ENCODE results near the gene APC2. TPM values are rescaled to one million over a fixed set of nuclear protein-coding genes. Genes with fewer than 3 reads are reported as not detected.
"Not testable (repeated sequence)": the region's sequence is repeated elsewhere in the genome, so short reads cannot be mapped to it uniquely, and the experiment has no call there.

Gene APC2
- total RNA-seq, 1 donor from 2014 or later = 1.3 TPM

- no peak overlapping the region for H3K4me3 Mint-ChIP-seq
- Histone ChIP-seq H3K27me3 (peaks cover 92% of the 10 kb centered on the region), H4K20me1 (ENCODE audit: low read depth) (peaks cover 8% of the 10 kb centered on the region), H3K4me2 (no peak overlapping the region), H3K9ac (no peak overlapping the region), H3K36me3 (no peaks in the 10 kb centered on the region), H3K27ac (no peak overlapping the region), H3F3A (ENCODE audit: low read depth) (peaks cover 17% of the 10 kb centered on the region), H2AFZ (replicated peaks) (no peak overlapping the region), H3K79me2 (ENCODE audit: low read depth) (no peaks in the 10 kb centered on the region), H3K4me1 (no peaks in the 10 kb centered on the region), H3K4me3 (no peak overlapping the region), H3K9me3 (ENCODE audit: low read depth) (no peaks in the 10 kb centered on the region)
- H3K27ac Mint-ChIP-seq = no peak overlapping the region
- no peak for TF ChIP-seq CTCF (IDR thresholded peaks at IDR 0.05)
- peaks cover 3% of the 10 kb centered on the region for H3K4me1 Mint-ChIP-seq
- DNase-seq (ENCODE audit: low spot score) = no peak
- no peaks in the 10 kb centered on the region for H3K36me3 Mint-ChIP-seq
- H3K27me3 Mint-ChIP-seq (ENCODE audit: insufficient read depth, low read depth) = peaks cover 28% of the 10 kb centered on the region
- no peaks in the 10 kb centered on the region for H3K9me3 Mint-ChIP-seq
Measured at GRCh38 chr19:1518471-1518870, 68.5 kb downstream of the APC2 start.

GRCh38 chr19:1519802-1520201, 69.9 kb downstream of the APC2 start:
- peaks cover 11% of the 10 kb centered on the region for H4K20me1 ChIP-seq (ENCODE audit: low read depth)
- not testable (repeated sequence) for H3K9me3 ChIP-seq (ENCODE audit: low read depth)

GRCh38 chr19:1520203-1520780, 70.4 kb downstream of the APC2 start:
- peaks cover 31% of the 10 kb centered on the region for H3K27me3 Mint-ChIP-seq (ENCODE audit: insufficient read depth, low read depth)

More at GRCh38 chr19:1519802-1520201, 69.9 kb downstream of the APC2 start:
- H3K27me3 ChIP-seq = peaks cover 92% of the 10 kb centered on the region
- H3K27ac Mint-ChIP-seq; H2AFZ ChIP-seq (replicated peaks); DNase-seq (ENCODE audit: low spot score); H3K36me3 ChIP-seq; H3K79me2 ChIP-seq (ENCODE audit: low read depth); H3K9ac ChIP-seq; H3K4me3 ChIP-seq; H3K4me3 Mint-ChIP-seq; H3K27ac ChIP-seq; H3K4me1 Mint-ChIP-seq; H3K36me3 Mint-ChIP-seq; H3K9me3 Mint-ChIP-seq; H3K4me2 ChIP-seq; H3K4me1 ChIP-seq: not testable (repeated sequence)
- peaks cover 21% of the 10 kb centered on the region for H3F3A ChIP-seq (ENCODE audit: low read depth)
- H3K27me3 Mint-ChIP-seq (ENCODE audit: insufficient read depth, low read depth) = peaks cover 27% of the 10 kb centered on the region

GRCh38 chr19:1521636-1522035, 71.7 kb downstream of the APC2 start:
- H3K4me3 ChIP-seq = no peak overlapping the region
- H3K4me1 Mint-ChIP-seq = peaks cover 9% of the 10 kb centered on the region
- no peak overlapping the region for H3K4me2 ChIP-seq
- no peaks in the 10 kb centered on the region for H3K9me3 ChIP-seq (ENCODE audit: low read depth)
- no peak overlapping the region for H3K27ac Mint-ChIP-seq
- peaks cover 13% of the 10 kb centered on the region for H4K20me1 ChIP-seq (ENCODE audit: low read depth)
- TF ChIP-seq CTCF (IDR thresholded peaks at IDR 0.05) (no peak), EZH2 (IDR thresholded peaks at IDR 0.05) (no peak), EZH2phosphoT487 (IDR thresholded peaks at IDR 0.05) (no peak)
- no peak overlapping the region for H3K9ac ChIP-seq
- peaks cover 38% of the 10 kb centered on the region for H3K27me3 Mint-ChIP-seq (ENCODE audit: insufficient read depth, low read depth)
- no peak overlapping the region for H3K4me3 Mint-ChIP-seq
- no peak overlapping the region for H2AFZ ChIP-seq (replicated peaks)
- peaks cover 92% of the 10 kb centered on the region for H3K27me3 ChIP-seq
- peaks cover 21% of the 10 kb centered on the region for H3F3A ChIP-seq (ENCODE audit: low read depth)
- H3K27ac ChIP-seq = no peak overlapping the region
- H3K9me3 Mint-ChIP-seq = peaks cover 6% of the 10 kb centered on the region
- DNase-seq (ENCODE audit: low spot score) = no peak
- no peaks in the 10 kb centered on the region for H3K4me1 ChIP-seq
- H3K36me3 Mint-ChIP-seq = peaks cover 5% of the 10 kb centered on the region
- no peaks in the 10 kb centered on the region for H3K36me3 ChIP-seq
- no peaks in the 10 kb centered on the region for H3K79me2 ChIP-seq (ENCODE audit: low read depth)

More at GRCh38 chr19:1520203-1520780, 70.4 kb downstream of the APC2 start:
- Histone ChIP-seq H3K4me2 (no peak overlapping the region), H3K27me3 (peaks cover 92% of the 10 kb centered on the region), H3K4me1 (no peaks in the 10 kb centered on the region), H3K9me3 (ENCODE audit: low read depth) (no peaks in the 10 kb centered on the region), H3K9ac (no peak overlapping the region), H3K27ac (no peak overlapping the region), H4K20me1 (ENCODE audit: low read depth) (peaks cover 13% of the 10 kb centered on the region), H3K79me2 (ENCODE audit: low read depth) (no peaks in the 10 kb centered on the region), H3F3A (ENCODE audit: low read depth) (peaks cover 21% of the 10 kb centered on the region), H3K36me3 (no peaks in the 10 kb centered on the region), H2AFZ (replicated peaks) (no peak overlapping the region), H3K4me3 (no peak overlapping the region)
- TF ChIP-seq CTCF (IDR thresholded peaks at IDR 0.05) (no peak), EZH2phosphoT487 (IDR thresholded peaks at IDR 0.05) (no peak), EZH2 (IDR thresholded peaks at IDR 0.05) (no peak)
- Mint-ChIP-seq H3K4me3 (no peak overlapping the region), H3K9me3 (peaks cover 6% of the 10 kb centered on the region), H3K27ac (no peak overlapping the region), H3K4me1 (peaks cover 9% of the 10 kb centered on the region), H3K36me3 (peaks cover 5% of the 10 kb centered on the region)
- DNase-seq (ENCODE audit: low spot score) = no peak
